Peyer's patch (tissue), 4 donors: ENCODE results near the gene PCDHGB1.

ENCODE experiments used
- POLR2A ChIP-seq, 2 donors: fragments of 450-650 bp; IDR thresholded peaks; one replicate each; pipeline ENCODE4 v1.5.1; 2017; ENCODE audit warnings: antibody characterized with exemption in 2 of 2, mild to moderate bottlenecking in 2 of 2, moderate library complexity in 2 of 2
- TF ChIP-seq, protein P1 (sequence below), 6 experiments: fragments of 450-650 bp in 4 of 6; fragments of 200-600 bp in 2 of 6; sonication (generic) in 1 of 6; IDR thresholded peaks; one replicate each; pipeline ENCODE4 v1.5.1; 2017 to 2019; ENCODE audit warnings: antibody characterized with exemption in 6 of 6, mild to moderate bottlenecking in 3 of 6, moderate library complexity in 1 of 6

DNA sequence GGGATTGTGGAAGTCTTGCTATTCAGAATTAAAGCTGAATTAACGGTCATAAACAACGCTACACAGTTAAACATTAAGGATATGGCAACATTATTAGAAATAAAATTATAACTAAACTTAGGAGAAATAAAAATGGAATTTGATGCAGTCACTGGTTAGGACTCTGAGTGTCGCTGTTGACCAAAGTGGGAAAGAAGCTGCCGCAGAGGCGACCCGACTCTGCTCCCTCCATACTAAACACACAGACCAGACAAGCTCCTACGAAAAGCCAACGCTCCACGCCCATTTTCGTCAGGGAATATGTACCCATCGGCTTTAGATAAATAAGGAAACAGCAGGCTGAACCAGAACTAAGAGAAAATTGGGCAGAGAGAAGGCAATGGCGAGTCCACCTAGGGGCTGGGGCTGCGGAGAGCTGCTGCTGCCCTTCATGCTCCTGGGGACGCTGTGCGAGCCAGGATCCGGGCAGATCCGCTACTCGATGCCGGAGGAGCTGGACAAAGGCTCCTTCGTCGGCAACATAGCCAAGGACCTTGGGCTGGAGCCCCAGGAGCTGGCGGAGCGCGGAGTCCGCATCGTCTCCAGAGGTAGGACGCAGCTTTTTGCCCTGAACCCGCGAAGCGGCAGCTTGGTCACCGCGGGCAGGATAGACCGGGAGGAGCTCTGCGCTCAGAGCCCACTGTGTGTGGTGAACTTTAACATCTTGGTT is 14.2 kb downstream of the PCDHGB1 start, which contains the start of gene PCDHGA5:
- TF ChIP-seq, protein P1, sequence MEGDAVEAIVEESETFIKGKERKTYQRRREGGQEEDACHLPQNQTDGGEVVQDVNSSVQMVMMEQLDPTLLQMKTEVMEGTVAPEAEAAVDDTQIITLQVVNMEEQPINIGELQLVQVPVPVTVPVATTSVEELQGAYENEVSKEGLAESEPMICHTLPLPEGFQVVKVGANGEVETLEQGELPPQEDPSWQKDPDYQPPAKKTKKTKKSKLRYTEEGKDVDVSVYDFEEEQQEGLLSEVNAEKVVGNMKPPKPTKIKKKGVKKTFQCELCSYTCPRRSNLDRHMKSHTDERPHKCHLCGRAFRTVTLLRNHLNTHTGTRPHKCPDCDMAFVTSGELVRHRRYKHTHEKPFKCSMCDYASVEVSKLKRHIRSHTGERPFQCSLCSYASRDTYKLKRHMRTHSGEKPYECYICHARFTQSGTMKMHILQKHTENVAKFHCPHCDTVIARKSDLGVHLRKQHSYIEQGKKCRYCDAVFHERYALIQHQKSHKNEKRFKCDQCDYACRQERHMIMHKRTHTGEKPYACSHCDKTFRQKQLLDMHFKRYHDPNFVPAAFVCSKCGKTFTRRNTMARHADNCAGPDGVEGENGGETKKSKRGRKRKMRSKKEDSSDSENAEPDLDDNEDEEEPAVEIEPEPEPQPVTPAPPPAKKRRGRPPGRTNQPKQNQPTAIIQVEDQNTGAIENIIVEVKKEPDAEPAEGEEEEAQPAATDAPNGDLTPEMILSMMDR (IDR thresholded peaks at IDR 0.05): no peak
- TF ChIP-seq POLR2A (IDR thresholded peaks at IDR 0.05): no peak
